GM19397 (cell line): ENCODE results near the gene EVL.
"Not testable (repeated sequence)": the region's sequence is repeated elsewhere in the genome, so short reads cannot be mapped to it uniquely, and the experiment has no call there.

Experiments used
- ATAC-seq: cut with Tn5 transposase; IDR thresholded peaks from one replicate; pipeline ENCODE4 v1.9.1; 2021; ENCODE audit warnings: mild to moderate bottlenecking, moderate library complexity; ENCODE audit not compliant: unreplicated experiment

The EVL gene

DNA sequence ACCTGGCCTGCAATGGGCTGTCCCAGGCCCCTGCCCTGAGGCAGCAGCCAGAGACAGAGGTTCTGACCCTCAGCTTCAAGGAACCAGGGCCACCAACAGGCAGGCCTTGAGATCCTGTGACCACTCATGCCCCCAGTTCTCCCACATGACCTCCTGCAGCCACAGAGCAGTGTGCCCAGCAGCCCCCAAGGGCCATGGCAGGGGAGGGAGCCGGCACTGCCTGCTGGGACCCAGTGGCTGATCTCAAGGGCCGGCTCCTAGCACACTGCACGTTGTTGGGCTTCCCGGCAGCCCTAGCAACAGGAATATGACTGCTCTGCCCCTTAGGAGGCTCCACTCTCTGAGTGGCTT is 79.4 kb downstream of the EVL start:
- no peak for ATAC-seq

DNA sequence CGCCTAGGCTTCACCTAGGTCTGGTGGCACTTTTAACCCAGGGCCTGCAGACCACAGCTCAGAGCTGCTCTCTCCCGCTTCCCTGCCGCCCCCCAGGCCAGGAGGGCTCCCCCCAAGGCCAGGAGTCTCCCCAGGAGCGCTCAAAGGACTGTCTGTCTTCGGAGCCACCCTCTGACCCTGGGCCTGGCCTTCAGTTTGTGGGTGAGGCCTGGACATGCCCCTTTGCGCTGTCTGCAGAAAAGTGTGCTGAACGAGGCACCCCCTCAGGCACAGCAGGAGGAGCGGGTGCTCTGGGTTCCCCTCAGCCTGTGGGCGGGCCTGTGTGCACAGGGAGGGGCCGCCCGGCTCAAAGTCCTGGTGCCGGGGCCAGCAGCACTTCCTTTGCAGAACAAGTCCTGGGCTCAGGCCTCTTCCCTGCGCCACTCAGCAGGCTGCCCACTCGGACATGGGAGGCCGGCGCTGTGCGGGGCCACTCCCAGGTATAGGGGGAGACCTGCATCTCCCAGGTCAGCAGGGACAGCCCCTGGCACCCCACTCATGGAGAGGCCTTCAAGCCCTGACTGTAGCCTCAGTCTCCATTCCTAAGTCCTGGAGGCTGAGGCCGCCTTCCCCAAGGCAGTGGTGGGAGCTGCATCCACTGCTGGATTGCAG is 79.9 kb downstream of the EVL start:
- no peak for ATAC-seq

DNA sequence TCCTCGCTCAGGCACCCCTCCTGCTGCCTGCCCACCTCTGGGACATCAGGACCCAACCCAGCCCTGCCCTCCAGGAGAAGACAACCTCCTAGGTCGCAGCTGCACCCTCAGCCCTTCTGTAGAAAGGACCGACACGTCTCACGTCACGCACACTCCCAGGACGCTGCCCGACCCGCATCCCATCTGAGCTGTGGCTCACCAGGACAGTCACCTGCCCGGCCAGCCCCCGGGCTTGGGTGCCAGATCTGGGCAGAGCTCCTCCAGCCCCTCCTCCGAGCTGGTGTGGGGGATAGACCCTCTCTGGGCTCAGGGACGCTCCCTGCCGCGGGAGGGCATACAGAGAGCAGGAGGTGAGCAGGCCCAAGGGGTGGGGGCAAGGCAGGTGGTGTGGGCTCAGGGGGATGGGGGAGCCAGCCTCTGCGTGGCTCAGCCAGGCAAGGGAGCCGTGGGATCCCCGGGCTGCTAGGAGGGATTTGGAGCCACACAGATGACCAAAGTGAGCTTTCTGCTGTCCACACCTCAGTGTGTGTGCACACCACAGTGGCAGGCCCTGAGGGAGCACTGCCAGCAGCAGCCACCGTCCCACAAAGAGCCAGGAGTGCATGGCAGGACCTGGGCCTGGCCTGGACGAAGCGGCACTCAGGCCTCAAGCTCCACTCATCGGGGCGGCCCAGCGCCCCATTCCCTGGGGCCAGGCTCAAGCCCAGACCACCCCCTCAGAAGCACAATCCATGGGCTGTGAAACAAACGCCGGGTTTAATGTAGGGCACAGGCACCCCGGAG is 80.7 kb downstream of the EVL start:
- ATAC-seq = no peak

DNA sequence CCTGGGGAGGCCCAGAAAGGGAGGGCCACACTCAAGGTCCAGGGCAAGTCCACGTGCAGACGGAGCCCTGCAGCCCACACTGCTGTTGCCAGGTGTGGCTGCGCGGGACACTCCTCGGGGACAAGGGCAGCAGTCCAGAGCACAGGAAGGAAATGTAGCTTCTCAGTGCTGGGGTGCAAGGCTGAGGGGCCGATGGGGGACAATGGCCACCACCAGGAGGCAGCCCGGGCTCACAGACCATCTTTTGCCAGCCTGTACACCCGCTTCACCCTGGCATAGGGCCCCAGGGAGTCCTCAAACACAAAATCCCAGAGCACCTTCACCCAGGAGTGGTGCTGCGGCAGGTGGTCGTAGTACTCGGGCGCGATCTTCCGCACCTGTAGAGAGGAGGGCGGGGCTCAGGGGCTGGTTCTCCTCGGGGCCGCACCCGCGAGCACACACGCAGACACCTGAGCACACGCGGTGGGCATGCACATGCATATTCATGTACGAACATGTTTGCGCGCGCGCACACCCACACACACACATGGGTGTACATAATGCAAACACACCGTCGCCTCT is 81.4 kb downstream of the EVL start:
- no peak for ATAC-seq

DNA sequence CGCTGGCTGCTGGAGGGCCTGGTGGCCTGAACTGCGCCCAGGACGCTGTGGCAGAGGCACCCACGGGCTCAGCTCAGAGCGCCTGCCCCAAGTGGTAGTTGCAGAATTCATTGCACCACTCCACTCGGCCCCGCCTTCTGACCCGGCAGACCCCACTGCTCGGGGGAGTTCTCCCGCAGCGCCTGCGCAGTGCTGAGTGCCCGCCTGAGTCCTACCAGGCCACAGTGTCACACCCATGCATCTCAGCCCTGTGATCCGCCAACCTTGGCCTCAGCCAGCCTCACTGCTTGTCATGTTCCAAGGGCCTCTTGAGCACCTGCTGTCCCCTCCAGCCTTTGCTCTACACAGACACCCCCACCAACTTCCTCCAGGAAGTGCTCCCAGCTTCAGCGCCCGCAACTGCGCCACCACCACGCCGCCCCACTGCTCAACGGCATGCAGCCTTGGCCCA is 82.0 kb downstream of the EVL start:
- no peak for ATAC-seq

DNA sequence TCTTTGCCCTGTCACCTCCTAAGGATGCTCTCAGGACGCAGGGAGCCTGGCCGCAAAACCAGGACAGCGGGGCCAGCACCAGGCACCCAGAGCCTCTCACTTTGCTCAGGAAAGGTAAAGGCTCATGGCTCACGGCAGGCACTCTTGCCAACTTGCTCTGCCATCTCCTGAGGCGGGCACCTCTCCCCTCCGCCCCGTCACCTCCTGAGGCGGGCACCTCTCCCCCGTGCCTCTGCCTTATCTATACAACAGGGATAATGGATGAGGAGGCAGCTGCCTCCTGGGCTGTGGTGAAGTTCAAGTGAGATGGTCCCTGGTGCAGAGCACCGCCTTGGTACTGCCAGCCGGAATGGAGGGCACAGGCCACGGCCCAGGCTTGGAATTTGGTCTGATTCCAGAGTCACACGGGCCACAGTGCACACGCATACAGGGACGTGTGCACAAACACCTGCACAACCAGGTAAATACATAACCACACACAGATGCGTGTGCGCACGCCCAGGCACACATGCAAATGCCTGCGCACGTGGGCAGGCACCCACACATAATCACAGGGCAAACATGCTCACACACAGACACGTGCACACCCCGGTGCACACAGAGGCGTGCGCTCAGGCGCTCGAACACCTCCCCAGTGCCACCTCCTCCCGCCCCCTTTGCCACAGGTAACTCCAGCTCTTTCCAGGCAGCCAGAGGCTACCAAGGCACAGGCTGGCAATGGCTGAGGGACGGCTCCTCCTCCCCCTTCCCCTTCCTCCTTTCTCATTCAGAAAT is 82.7 kb downstream of the EVL start:
- no peak for ATAC-seq

DNA sequence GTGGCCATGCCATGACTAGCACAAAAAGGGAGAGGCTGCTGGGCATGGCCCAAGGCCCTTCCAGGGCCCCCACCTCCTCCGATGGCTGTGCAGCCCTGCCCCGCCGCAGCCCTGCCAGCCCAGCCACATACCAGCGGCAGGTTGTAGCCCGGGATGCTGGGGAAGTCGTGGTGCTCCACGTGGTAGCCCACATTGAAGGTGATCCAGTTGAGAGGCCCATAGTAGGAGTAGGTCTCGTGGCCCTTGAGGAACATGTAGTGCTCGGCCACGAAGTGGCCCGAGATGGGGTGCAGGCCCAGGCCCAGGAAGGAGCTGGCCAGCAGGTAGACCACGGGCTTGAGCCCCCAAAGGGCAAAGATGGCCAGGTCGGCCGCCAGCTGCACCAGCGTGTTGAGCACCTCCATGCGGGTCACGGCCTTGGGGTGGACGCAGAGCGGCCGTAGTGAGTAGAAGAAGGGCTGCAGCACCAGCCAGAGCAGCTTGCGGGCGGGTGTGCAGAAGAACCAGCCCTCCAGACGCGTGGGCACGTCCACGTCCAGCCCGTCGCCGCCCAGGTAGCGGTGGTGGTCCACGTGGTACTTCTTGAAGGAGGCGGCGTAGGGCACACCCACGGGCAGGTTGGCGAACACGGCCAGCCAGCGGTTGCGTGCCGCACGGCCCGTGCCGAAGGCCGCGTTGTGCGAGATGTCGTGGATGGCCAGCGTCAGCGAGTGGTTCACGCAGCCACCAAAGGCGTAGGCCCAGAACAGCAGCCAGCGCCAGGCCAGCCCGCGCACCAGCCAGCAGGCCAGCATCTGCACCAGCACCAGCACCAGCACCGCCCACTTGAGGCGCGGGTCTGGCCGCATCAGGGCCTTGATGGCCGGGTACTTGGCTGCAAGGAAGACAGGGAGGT is 83.9 kb downstream of the EVL start:
- ATAC-seq = no peak

DNA sequence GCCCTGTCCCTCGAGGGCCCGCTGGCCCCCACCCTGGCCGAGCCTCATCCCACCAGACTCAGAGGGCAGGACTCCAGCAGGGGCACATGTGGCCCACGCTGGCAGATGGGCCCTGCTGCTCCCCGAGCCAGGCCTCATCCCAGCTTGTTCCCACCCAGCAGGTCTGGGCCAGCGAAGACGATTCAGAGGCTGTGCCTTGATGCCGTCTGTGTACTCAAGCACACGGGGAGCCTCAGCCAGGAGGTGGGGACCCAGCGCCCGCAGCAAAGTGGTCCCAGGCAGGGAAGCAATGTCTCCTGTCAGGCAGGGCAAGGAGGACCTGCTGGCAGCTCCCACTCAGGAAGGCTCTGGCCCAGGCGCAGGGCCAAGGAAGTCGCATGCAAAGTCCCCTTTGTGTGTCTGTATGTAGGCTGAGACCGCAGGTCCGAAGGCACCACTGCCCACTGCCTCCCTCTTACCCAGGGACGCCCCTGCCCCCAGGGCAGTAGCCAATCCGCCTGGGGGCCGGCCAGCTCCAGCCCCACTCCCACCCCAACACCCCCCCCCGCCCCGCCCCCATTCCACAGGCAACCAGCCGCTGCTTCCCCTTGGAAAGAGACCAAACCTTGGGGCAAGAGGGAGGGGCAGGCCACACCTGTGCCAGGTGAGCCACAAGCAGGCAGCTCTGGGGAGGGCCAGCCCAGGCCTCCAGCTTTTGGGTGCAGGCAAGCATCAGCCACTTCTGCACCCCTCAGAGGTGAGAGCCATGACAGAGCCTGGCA is 84.8 kb downstream of the EVL start:
- no peak for ATAC-seq

DNA sequence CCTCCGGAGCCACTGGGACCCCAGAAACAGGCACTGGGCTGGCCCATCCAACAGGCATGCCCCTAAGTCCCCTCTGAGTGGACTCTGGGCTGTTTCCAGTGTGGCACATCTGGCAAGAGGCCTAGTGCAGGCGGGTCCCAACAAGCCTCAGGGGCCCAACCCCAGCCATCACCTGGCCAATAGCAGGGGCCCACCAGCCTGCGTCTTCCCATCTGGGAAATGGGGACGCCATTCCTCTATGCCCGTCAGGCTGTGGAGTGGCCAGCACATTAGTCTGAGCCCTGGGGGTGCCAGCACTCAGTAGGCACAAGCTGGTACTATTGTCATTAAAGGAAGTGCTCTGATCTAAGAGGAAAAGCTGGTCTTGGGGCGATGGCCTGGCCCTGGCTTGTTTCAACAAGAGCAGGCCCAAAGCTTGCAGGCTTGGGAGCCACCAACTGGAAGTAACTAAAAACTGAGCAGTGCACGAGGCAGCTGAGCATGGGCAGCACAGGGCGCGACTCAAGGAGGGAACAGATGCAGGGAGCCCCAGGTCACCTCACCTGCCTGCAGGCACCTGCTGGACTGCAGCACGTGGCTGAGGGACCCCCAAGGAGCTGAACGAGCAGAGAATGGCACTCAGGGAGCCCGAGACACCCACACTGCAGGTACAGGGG is 85.8 kb downstream of the EVL start:
- no peak for ATAC-seq

DNA sequence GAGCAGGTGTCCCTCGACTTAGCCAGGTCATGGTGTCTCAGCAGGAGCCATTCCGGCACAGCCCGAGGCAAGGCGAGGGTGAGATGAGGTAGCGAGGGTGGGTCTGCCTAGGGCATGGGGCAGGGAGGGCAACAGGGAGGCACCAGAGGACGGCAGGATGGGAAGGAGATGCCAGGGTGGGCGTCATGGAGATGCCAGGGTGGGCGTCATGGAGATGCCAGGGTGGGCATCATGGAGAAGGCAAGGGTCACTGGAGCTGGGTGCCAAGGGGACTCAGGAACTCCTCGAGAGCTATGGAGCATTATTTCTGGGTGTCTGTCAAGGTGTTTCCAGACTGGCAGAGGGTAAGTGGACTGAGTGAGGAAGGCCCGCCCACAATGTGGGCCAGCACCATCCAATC is 86.9 kb downstream of the EVL start:
- no peak for ATAC-seq

DNA sequence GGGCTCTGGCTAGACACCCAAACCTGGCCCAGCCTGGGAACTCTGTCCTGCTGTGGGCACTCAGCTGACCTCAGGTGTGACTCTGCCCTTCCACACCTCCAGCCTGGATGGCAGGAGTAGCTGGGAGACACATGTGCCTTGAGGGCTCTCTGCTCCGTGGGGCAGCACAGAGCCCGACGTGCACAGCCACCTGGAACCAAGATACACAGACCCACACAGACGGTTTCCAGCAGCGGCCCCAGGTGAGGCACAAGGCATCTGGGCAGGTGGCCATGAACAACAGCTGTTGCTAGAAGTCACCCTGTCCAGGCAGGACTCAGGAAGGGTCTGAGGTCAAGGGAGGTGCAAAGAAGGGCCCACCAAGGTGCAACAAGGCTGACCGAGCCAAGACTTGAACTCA is 88.3 kb downstream of the EVL start:
- ATAC-seq = no peak

DNA sequence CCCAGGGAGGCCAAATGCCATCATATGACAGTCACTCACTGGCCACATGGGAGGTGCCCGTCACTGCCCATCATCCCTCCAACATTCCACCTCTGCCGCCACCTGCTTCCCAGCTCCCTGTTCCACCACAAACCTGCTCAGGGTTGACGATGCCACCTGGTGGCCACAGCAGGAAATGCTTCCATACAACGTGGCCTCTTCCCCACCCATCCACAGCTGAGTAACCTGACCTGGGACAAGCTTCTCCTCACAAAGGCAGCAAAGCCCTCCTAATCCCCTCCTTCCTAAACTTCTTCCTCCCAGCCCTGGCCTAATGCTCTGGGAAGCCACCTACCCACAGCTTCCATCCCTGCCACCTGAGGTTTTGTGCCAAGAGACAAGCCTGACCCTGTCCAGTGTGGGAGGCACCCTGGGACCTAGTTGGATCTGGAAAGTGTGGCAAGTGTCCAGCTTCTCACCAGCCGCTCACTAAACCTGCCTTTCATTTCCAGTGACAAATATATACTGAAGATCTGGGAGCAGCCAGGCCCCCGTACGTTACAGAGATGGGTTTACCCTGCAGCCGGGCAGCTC is 89.9 kb downstream of the EVL start:
- no peak for ATAC-seq

DNA sequence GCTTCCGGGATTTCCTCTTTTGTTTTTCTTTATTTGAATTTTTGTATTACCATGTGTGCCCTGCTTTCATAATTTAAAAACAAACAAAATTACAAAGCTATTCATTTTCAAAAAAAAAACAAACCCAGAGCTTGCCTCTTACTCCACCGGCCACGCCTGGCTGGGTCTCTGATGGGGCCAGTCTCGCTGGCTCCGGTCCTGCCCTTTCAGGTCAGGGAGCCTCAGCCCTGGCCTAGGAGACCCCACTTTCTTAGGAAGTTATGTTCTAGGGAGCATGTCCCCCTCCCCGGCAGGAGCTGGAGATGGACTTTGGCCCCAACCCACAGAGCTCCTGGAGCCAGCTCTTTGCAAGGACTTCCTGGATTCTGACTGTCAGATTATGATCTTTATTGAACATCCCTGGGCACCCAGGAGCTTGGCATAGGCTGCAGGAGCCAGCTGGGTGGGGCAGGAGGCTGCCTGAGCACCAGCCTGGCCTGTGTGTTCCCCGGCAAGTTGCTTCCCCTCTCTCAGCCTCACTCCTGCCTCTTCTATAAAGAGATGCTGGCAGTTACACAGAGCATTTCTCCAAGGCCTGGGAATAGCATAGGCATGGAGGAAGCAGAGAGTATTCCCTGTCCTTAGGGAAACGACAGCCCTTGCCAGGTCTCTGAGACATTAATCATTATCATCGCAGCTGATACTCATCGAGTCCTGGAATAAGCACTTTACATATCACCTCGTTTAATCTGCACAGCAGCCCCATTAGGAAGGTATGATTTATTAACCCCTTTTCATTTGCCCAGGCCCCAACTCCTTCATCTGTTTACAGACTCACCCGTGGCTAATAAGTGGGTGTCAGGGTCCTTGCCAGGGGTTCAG is 90.8 kb downstream of the EVL start:
- no peak for ATAC-seq

DNA sequence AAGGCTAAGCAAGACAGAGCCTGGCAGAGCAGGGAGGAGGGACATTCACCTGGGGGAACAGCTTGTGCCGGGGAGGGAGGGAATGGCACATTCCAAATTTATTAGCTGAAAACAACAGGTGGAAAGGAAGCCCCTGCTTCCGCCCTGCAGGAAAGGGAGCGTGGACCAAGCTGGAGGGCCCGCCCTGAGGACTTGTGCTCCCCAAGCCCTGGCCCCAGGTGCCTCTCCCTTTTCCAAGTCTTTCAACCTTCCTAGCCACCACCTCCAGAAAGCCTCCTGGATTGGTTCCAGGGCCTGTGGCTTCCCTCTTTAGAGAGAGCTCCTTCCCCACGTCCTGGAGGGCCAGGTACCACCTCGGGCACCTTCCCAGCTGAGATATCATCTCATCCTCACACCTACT is 91.6 kb downstream of the EVL start:
- no peak for ATAC-seq

DNA sequence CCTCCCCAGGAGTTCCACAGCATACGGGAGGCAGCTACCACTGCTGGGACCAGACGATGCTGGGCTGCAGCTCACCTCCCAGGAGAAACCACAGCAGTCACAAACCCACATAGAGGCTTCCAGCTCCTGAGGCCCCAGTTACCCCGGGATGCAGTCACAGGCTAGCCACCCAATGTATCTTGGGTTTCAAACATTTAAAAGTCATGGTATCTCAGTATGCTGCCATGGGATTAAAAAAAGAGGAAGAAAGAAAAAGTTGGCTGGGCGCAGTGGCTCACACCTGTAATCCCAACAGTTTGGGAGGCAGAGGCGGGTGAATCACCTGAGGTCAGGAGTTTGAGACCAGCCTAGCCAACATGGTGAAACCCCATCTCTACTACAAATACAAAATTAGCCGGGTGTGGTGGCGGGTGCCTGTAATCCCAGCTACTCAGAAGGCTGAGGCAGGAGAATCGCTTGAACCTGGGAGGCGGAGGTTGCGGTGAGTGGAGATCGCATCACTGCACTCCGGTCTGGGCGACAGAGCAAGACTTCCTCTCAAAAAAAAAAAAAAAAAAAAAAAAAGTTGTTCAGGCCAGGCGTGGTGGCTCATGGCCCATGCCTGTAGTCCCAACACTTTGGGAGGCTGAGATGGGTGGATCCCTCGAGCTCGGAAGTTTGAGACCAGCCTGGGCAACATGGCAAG is 92.5 kb downstream of the EVL start:
- ATAC-seq = not testable (repeated sequence)

DNA sequence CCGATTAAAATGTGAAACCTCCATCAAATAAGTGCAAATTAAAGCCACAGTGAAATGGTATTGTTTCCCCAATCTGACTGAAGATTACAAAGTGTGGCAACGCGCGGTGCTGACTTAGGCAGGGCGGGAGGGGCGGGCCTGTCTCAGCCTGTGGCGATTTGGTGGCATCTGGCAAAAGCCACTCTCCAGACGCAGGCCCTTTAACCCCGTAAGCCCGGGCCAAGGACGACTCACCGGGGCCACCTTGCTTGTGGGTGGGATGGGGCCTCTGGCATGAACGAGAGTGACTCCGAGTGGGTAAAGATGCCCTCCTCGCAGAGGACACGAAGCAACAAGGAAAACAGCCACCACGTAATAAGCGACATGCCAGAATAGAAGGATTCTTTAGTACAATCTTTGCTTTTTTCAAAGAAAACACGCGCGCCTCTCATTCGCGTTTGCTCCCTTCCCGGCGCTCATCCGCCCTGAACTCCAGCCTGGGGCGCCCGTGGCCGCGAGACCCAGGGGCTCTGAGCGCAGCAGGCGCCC is 93.4 kb downstream of the EVL start:
- no peak for ATAC-seq
